Measurements from ENCODE around the gene TBC1D22A. TPM values are rescaled to one million over a fixed set of nuclear protein-coding genes. Genes with fewer than 3 reads are reported as not detected.

The TBC1D22A gene
- total RNA-seq, 3 donors from 2014 or later, result 19.0 to 23.6 (median 23.6) TPM

- peak overlapping the region; percentile 60 to 65 for H3K27ac ChIP-seq
- H3K36me3 ChIP-seq, result no peaks in the 10 kb centered on the region
- H3K27me3 ChIP-seq, result no peaks in the 10 kb centered on the region
- H3K4me3 ChIP-seq, result peak overlapping the region in 1 of 3 donors; percentile 23
- TF ChIP-seq POLR2AphosphoS5 (IDR thresholded peaks at IDR 0.05), result peak in 1 of 3 donors; percentile 18
- TF ChIP-seq POLR2A (IDR thresholded peaks at IDR 0.05), result no peak
- intact Hi-C loops (cut with DNase I; ENCODE audit: low total_unique reads), result no loop called here
- peak in 1 of 2 donors; percentile 43 for DNase-seq (ENCODE audit: low spot score in 2 of 2)
- no peaks in the 10 kb centered on the region for H3K9me3 ChIP-seq
- no peaks in the 10 kb centered on the region for H3K4me1 ChIP-seq
These were observed 28.8 kb downstream of the TBC1D22A start for GRCh38 chr22:46791201-46791731.

- Histone ChIP-seq H3K4me1 (no peaks in the 10 kb centered on the region), H3K4me3 (no peak overlapping the region), H3K36me3 (no peaks in the 10 kb centered on the region), H3K27me3 (no peaks in the 10 kb centered on the region), H3K9me3 (no peaks in the 10 kb centered on the region), H3K27ac (peak overlapping the region; percentile 6 to 60)
- TF ChIP-seq CTCF (IDR thresholded peaks at IDR 0.05) (no peak), POLR2AphosphoS5 (IDR thresholded peaks at IDR 0.05) (no peak), POLR2A (IDR thresholded peaks at IDR 0.05) (no peak)
- peak in 1 of 2 donors; percentile 40 for DNase-seq (ENCODE audit: low spot score in 2 of 2)
- intact Hi-C loops (cut with DNase I; ENCODE audit: low total_unique reads), result no loop called here
These were observed 29.8 kb downstream of the TBC1D22A start for GRCh38 chr22:46792061-46792796.

GRCh38 chr22:46792841-46793261 lies 30.4 kb downstream of the TBC1D22A start:
- no peaks in the 10 kb centered on the region for H3K27me3 ChIP-seq
- H3K4me1 ChIP-seq, result no peaks in the 10 kb centered on the region
- H3K9me3 ChIP-seq, result no peaks in the 10 kb centered on the region
- intact Hi-C loops (cut with DNase I; ENCODE audit: low total_unique reads), result no loop called here
- TF ChIP-seq POLR2AphosphoS5 (IDR thresholded peaks at IDR 0.05) (no peak), POLR2A (IDR thresholded peaks at IDR 0.05) (no peak), CTCF (IDR thresholded peaks at IDR 0.05) (no peak)
- DNase-seq (ENCODE audit: low spot score in 2 of 2), result peak in 1 of 2 donors; percentile 34
- no peak overlapping the region for H3K27ac ChIP-seq
- H3K36me3 ChIP-seq, result no peaks in the 10 kb centered on the region
- H3K4me3 ChIP-seq, result no peak overlapping the region

- TF ChIP-seq POLR2A (IDR thresholded peaks at IDR 0.05) (no peak), POLR2AphosphoS5 (IDR thresholded peaks at IDR 0.05) (no peak), CTCF (IDR thresholded peaks at IDR 0.05) (no peak)
- peak in 1 of 2 donors; percentile 6 for DNase-seq (ENCODE audit: low spot score in 2 of 2)
- Histone ChIP-seq H3K4me3 (no peak overlapping the region), H3K36me3 (no peaks in the 10 kb centered on the region), H3K4me1 (no peaks in the 10 kb centered on the region), H3K9me3 (no peaks in the 10 kb centered on the region), H3K27me3 (no peaks in the 10 kb centered on the region), H3K27ac (no peak overlapping the region)
- intact Hi-C loops (cut with DNase I; ENCODE audit: low total_unique reads), result no loop called here
These were observed 31.0 kb downstream of the TBC1D22A start for GRCh38 chr22:46793497-46793896.

- no peaks in the 10 kb centered on the region for H3K36me3 ChIP-seq
These were observed 31.6 kb downstream of the TBC1D22A start for GRCh38 chr22:46794067-46794466.

More at GRCh38 chr22:46794067-46794466, 31.6 kb downstream of the TBC1D22A start:
- Histone ChIP-seq H3K27ac (no peak overlapping the region), H3K27me3 (no peaks in the 10 kb centered on the region), H3K9me3 (no peaks in the 10 kb centered on the region), H3K4me3 (no peak overlapping the region), H3K4me1 (no peaks in the 10 kb centered on the region)
- peak in 1 of 2 donors; percentile 48 for DNase-seq (ENCODE audit: low spot score in 2 of 2)
- intact Hi-C loops (cut with DNase I; ENCODE audit: low total_unique reads), result no loop called here
- TF ChIP-seq POLR2A (IDR thresholded peaks at IDR 0.05) (no peak), POLR2AphosphoS5 (IDR thresholded peaks at IDR 0.05) (no peak), CTCF (IDR thresholded peaks at IDR 0.05) (no peak)
